Measurements from ENCODE around the gene TADA1.
A peak's percentile ranks its signal among the peaks of the same experiment; 100 is the strongest.

The TADA1 gene

DNA sequence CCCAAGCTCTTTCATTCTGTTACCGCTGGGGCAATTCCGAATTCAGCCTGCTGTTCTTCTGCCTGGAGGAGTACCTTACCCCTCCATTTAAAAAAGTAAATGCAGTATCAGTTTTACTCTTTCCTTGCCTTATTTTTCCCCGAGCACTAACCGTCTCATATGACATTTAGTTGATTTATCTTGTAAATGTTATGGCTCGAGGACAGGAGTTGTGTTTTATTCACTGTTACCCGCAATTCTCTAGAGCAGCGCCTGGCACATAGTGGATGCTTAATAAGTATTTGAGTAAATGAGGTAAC lies 425 bp upstream of the TADA1 start:
- no peak for DNase-seq
- TF ChIP-seq POLR2A (IDR thresholded peaks at IDR 0.05; ENCODE audit: low read length) (no peak), GATA1 (IDR thresholded peaks at IDR 0.05; ENCODE audit: low read depth, low read length) (no peak)

- no peak for DNase-seq
- TF ChIP-seq POLR2A (IDR thresholded peaks at IDR 0.05; ENCODE audit: low read length): no peak
- no peak for TF ChIP-seq GATA1 (IDR thresholded peaks at IDR 0.05; ENCODE audit: low read depth, low read length)
These were observed 746 bp downstream of the TADA1 start for GRCh38 chr1:166875302-166875733.

GRCh38 chr1:166874464-166874863 lies 1.6 kb downstream of the TADA1 start:
- TF ChIP-seq POLR2A (IDR thresholded peaks at IDR 0.05; ENCODE audit: low read length) (no peak), GATA1 (IDR thresholded peaks at IDR 0.05; ENCODE audit: low read depth, low read length) (no peak)
- DNase-seq: no peak

DNA sequence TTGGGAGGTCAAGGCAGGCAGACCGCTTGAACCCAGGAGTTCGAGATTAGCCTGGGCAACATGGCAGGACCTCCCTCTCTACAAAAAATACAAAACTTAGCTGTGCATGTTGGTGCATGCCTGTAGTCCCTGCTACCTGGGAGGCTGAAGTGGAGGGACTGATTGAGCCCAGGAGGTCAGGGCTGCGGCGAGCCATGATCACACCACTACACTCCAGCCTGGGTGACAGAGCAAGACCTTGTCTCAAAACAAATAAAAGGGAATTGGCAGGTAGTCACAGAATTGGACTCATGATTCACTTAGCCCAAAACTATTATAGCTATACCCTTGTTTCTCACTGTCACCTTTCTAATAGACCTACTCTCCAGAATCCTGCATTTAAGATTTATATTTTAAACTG lies 5.5 kb downstream of the TADA1 start:
- no peak for DNase-seq
- TF ChIP-seq GATA1 (IDR thresholded peaks at IDR 0.05; ENCODE audit: low read depth, low read length) (no peak), POLR2A (IDR thresholded peaks at IDR 0.05; ENCODE audit: low read length) (no peak)

DNA sequence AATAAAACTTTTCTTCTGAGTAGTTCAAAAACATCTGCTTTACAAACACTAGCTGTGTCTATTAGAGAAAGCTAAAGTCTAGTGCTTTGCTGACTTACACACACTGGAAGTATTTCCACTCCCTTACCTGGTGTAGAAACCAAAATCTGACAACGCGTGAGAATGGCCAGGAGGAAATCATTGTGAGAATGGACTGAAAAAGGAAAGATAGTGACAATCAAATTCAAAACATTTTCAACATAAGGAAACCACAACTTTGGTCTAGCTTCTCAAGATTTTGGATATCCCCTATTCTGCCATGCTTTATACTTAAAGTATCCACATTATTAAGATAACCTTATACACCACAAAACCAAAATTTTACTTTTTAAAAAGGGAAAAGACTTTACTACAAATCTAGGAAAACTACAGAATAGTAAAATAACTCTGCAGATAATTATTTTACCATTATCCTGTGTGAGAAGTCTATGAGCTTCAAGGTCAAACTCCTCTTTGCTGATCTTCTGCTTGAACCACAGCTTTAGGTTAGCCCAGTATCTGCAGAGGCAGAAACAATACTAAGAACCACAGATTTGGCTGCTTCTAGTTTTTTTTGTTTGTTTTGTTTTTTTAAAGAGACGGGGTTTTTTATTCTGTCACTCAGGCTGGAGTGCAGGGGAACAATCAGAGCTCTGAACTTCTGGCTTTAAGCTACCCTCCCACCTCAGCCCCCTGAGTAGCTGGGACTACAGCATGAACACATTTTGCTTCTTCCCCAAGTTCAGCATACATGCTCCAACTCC lies 6.6 kb downstream of the TADA1 start:
- DNase-seq: no peak
- no peak for TF ChIP-seq GATA1 (IDR thresholded peaks at IDR 0.05; ENCODE audit: low read depth, low read length)
- TF ChIP-seq POLR2A (IDR thresholded peaks at IDR 0.05; ENCODE audit: low read length): no peak

- TF ChIP-seq GATA1 (IDR thresholded peaks at IDR 0.05; ENCODE audit: low read depth, low read length) (no peak), POLR2A (IDR thresholded peaks at IDR 0.05; ENCODE audit: low read length) (no peak)
These were observed 7.4 kb downstream of the TADA1 start for GRCh38 chr1:166868639-166869038.

DNA sequence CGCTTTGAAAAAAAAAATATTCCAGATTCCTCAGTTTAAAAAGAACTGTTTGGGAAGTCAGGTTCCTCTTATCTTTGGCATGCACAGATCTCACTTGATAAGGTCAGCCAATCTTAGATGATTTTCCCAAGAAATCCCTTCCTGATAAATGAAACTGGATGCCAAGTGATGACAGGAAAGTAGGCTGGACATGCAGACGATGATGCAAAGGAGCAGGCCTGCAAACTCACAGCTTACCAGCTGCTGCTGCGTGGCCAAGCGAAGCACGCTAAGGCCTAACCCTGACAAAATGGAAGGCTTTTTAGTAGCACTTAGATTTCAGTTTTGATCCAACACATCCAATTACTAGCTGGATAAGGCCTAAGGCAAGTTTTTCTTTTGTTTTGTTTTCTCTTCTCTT lies 10.1 kb downstream of the TADA1 start:
- TF ChIP-seq GATA1 (IDR thresholded peaks at IDR 0.05; ENCODE audit: low read depth, low read length): no peak
- TF ChIP-seq POLR2A (IDR thresholded peaks at IDR 0.05; ENCODE audit: low read length): no peak
- DNase-seq: peak in 1 of 2 experiments; percentile 17

More at GRCh38 chr1:166868639-166869038, 7.4 kb downstream of the TADA1 start:
- no peak for DNase-seq

GRCh38 chr1:166859597-166859996 lies 16.5 kb downstream of the TADA1 start:
- no peak for DNase-seq
- TF ChIP-seq POLR2A (IDR thresholded peaks at IDR 0.05; ENCODE audit: low read length) (no peak), GATA1 (IDR thresholded peaks at IDR 0.05; ENCODE audit: low read depth, low read length) (no peak)

- no peak for DNase-seq
- TF ChIP-seq GATA1 (IDR thresholded peaks at IDR 0.05; ENCODE audit: low read depth, low read length) (no peak), POLR2A (IDR thresholded peaks at IDR 0.05; ENCODE audit: low read length) (no peak)
These were observed 17.2 kb downstream of the TADA1 start for GRCh38 chr1:166858726-166859419.

DNA sequence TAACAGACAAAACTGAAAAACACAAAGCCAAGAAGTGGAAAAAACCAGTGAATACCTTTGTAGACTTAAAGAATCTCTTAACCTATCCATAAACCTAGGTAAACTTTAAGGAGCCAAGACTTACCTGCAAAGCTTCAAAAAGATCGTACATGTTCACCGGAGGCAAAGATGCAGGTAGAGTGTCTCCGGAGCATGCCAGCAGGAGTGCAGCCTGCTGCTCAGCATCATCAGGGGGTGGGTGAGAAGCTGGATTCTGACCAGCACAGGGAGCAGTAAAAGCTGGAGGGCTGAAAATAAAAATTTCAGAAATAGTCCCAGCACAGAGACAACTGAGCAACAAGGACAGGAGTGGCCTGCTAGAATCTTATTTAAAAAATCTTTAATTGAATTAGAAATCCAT lies 18.1 kb downstream of the TADA1 start:
- TF ChIP-seq POLR2A (IDR thresholded peaks at IDR 0.05; ENCODE audit: low read length) (no peak), GATA1 (IDR thresholded peaks at IDR 0.05; ENCODE audit: low read depth, low read length) (no peak)

DNA sequence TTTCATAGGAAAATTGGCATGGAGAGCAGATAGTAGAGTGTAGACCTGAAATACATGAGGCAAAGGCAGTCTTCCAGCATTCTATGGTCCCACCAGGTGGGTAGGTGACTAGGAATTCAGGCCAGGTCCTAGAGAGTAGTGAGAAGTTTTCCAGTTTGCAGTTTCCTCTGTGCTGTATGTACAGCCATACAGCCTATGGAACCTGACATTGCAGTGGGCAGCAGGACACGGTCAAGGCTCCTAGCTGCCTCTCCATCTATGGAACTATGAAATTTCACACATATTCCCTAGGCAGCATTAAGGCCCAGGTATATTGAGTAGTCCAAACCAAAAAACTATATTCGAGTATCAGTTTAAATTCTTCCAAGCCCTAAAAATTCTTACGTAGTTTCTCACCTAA lies 20.5 kb downstream of the TADA1 start:
- TF ChIP-seq POLR2A (IDR thresholded peaks at IDR 0.05; ENCODE audit: low read length) (no peak), GATA1 (IDR thresholded peaks at IDR 0.05; ENCODE audit: low read depth, low read length) (no peak)
- DNase-seq: no peak

More for the DNA sequence above, 18.1 kb downstream of the TADA1 start:
- DNase-seq: no peak

DNA sequence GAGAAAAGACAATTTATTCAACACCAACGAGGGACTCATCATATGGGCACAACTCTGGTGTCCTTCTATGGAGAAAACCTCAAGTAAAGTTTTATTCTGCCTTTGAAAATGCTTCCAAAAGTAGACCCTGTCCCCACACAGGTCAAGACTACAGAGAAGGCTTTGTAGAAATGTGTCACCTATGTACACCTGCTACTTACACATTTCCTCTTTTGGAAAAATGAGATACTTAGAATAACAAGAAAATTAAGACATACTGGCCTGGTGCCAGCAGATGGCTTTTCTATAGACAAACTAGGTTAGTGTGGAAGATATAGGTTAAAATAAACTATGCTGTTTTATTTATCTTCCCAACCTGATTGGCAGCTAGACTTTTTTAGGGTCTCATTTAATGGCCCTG lies 23.1 kb downstream of the TADA1 start:
- DNase-seq: no peak
- TF ChIP-seq GATA1 (IDR thresholded peaks at IDR 0.05; ENCODE audit: low read depth, low read length) (no peak), POLR2A (IDR thresholded peaks at IDR 0.05; ENCODE audit: low read length) (no peak)

- TF ChIP-seq POLR2A (IDR thresholded peaks at IDR 0.05; ENCODE audit: low read length): no peak
- no peak for TF ChIP-seq GATA1 (IDR thresholded peaks at IDR 0.05; ENCODE audit: low read depth, low read length)
- no peak for DNase-seq
These were observed 26.9 kb downstream of the TADA1 start for GRCh38 chr1:166849135-166849534.

- TF ChIP-seq GATA1 (IDR thresholded peaks at IDR 0.05; ENCODE audit: low read depth, low read length): no peak
- no peak for TF ChIP-seq POLR2A (IDR thresholded peaks at IDR 0.05; ENCODE audit: low read length)
These were observed 27.9 kb downstream of the TADA1 start for GRCh38 chr1:166848193-166848592.

GRCh38 chr1:166844791-166845190 lies 31.3 kb downstream of the TADA1 start:
- DNase-seq: no peak
- TF ChIP-seq GATA1 (IDR thresholded peaks at IDR 0.05; ENCODE audit: low read depth, low read length) (no peak), POLR2A (IDR thresholded peaks at IDR 0.05; ENCODE audit: low read length) (no peak)

More at GRCh38 chr1:166848193-166848592, 27.9 kb downstream of the TADA1 start:
- no peak for DNase-seq

Measured in erythroblast (primary cell).